Ectodermal cell (in vitro differentiated cells): Measurements from ENCODE around the gene BTBD2. TPM values are rescaled to one million over a fixed set of nuclear protein-coding genes. Genes with fewer than 3 reads are reported as not detected.

Experiments used
- H3K27ac ChIP-seq: 2 replicates; pipeline ENCODE4 v1.7.0; 2013; ENCODE audit warnings: mild to moderate bottlenecking, low read depth, low read length; ENCODE audit not compliant: insufficient read depth, poor library complexity, severe bottlenecking
- H3K27me3 ChIP-seq: 2 replicates; pipeline ENCODE4 v1.7.0; 2013; ENCODE audit warnings: mild to moderate bottlenecking, low read length; ENCODE audit not compliant: insufficient read depth, control insufficient read depth, poor library complexity, severe bottlenecking
- H3K36me3 ChIP-seq: one replicate; pipeline ENCODE4 v1.7.0; 2013; ENCODE audit warnings: low read length; ENCODE audit not compliant: control insufficient read depth, insufficient read depth
- H3K4me1 ChIP-seq: one replicate; pipeline ENCODE4 v1.7.0; 2013; ENCODE audit warnings: low read length; ENCODE audit not compliant: control insufficient read depth, insufficient read depth
- H3K4me3 ChIP-seq: 2 replicates; pipeline ENCODE4 v1.7.0; 2013; ENCODE audit warnings: low read depth, low read length, control low read depth; ENCODE audit not compliant: insufficient read depth
- H3K9me3 ChIP-seq: 2 replicates; pipeline ENCODE4 v1.7.0; 2013; ENCODE audit warnings: mild to moderate bottlenecking, low read length, moderate library complexity; ENCODE audit not compliant: control insufficient read depth
- WGBS, 2 experiments: methylation state at CpG; one replicate each; pipeline ENCODE4 v1.1.7; 2013; ENCODE audit warnings: missing lambda C conversion rate in 2 of 2; 5-methylcytosine and 5-hydroxymethylcytosine counted together
- polyA plus RNA-seq, 4 experiments: library from polyadenylated mRNA; stranded (reverse); fragments of 50-300 nt; gene quantifications; one replicate each; pipeline ENCODE4 v1.2.3, GENCODE V29; 2013

Gene BTBD2
- 146 TPM for polyA plus RNA-seq (2013, experiment 1 of 4)
- 144 TPM for polyA plus RNA-seq (2013, experiment 2 of 4)
- polyA plus RNA-seq (2013, experiment 3 of 4): 130 TPM
- 138 TPM for polyA plus RNA-seq (2013, experiment 4 of 4)

DNA sequence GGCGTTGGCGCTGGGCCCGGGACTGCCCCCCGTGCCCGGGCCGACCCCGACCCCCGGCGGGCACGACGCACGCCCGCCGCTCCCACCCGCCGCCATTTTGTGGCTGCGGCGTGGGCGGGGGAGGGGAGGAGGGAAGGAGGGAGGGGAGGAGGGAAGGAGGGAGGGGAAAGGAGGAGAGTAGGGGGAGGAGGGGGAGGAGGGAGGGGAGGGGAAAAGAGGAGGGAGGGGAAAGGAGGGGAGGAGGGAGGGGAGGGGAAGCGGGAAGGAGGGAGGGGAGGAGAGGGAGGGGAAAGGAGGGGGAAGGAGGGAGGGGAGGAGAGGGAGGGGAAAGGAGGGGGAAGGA is at the start of gene BTBD2:
TSS of gene BTBD2 (minus strand) at position 107 of the 343 bp plus-strand sequence. CDS start at position 96, 11 bp downstream.
- Histone ChIP-seq H3K27me3 (no peaks in the 10 kb centered on the region), H3K4me1 (peaks cover 21% of the 10 kb centered on the region), H3K9me3 (peaks cover 2% of the 10 kb centered on the region), H3K36me3 (no peaks in the 10 kb centered on the region), H3K27ac (no peak within 1 kb of the TSS), H3K4me3 (peak within 1 kb of the TSS; percentile 64)
- 1% methylated on average over 16 to 18 of the region's 20 CpGs for WGBS, 2 experiments

DNA sequence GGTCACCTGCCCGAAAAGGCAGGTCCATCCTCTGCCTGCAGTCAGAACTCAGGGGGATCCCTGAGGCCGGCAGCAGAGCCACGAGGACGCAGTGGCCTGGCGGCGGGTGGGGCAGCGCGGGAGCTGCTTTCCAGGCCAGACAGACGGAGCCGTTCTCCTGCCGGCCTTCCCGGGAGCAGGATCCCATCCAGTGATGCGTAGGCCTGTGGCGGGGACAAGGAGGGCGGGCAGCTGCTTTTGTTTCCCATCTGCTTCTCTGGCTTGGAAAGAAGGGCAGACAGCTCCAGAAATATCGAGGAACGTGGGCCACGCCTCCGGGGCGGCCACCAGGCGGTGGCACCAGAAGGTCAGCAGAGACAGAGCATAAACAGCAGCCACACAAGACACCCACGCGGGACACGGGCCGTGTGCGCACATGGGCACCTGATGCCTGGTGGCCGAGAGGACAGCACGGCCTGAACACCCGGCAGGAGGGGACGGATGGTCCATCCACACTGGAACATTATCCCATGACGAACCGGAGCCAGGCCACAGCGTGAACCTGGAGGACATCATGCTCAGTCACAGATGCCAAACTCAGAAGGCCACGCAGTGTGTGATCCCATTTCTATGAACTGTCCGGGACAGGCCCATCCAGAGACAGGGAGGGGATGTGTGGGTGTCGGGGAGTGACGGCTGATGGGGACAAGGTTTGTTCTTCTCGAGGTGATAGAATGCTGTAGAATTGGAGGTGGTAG is 49.4 kb upstream of the BTBD2 start:
- H3K27ac ChIP-seq: no peak overlapping the region
- no peak overlapping the region for H3K4me3 ChIP-seq
- H3K27me3 ChIP-seq: no peaks in the 10 kb centered on the region
- 92 to 93% methylated on average over 38 of the region's 38 CpGs for WGBS, 2 experiments
- no peaks in the 10 kb centered on the region for H3K36me3 ChIP-seq
- H3K4me1 ChIP-seq: peaks cover 15% of the 10 kb centered on the region
- no peaks in the 10 kb centered on the region for H3K9me3 ChIP-seq

DNA sequence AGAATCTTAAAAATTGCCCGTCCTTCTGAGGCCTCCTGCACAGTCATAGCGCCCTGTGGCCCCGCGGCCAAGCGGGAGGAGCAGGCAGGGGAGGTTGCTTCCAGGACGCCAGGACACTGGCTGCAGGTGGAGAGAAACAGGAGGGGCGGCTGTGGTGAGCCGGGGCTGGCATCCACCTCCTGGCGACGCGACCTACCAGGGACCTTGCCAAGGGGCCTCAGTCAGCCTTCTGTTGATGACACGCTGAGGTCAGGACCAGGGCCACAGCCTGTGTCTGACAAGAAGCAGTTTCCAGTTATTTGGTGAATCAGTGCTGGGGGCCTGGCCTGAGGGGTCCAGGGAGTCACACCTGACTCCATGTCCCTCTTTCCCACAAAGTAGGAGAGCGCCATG is 48.9 kb upstream of the BTBD2 start:
- H3K36me3 ChIP-seq: no peaks in the 10 kb centered on the region
- 88 to 92% methylated on average over 13 of the region's 13 CpGs for WGBS, 2 experiments
- H3K9me3 ChIP-seq: no peaks in the 10 kb centered on the region
- H3K4me3 ChIP-seq: no peak overlapping the region
- peaks cover 20% of the 10 kb centered on the region for H3K4me1 ChIP-seq
- no peaks in the 10 kb centered on the region for H3K27me3 ChIP-seq
- H3K27ac ChIP-seq: no peak overlapping the region

DNA sequence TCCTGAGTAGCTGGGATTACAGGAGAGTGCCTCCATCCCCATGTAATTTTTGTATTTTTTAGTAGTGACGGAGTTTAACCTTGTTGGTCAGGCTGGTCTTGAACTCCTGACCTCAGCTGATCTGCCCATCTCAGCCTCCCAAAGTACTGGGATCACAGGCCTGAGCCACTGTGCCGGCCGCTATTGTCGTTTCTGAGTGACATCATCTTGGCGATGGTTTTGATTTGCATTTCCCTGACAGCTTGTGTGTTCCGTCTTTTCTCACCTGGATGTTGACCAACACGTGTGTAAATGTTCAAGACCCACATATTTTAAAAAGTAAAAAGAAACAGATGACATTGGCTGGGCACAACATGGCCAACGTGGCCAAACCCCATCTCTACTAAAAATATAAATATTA is 48.3 kb upstream of the BTBD2 start:
- peaks cover 26% of the 10 kb centered on the region for H3K4me1 ChIP-seq
- no peaks in the 10 kb centered on the region for H3K27me3 ChIP-seq
- no peak overlapping the region for H3K4me3 ChIP-seq
- WGBS, 2 experiments: 93 to 96% methylated on average over 8 of the region's 8 CpGs
- no peak overlapping the region for H3K27ac ChIP-seq
- no peaks in the 10 kb centered on the region for H3K9me3 ChIP-seq
- H3K36me3 ChIP-seq: no peaks in the 10 kb centered on the region

DNA sequence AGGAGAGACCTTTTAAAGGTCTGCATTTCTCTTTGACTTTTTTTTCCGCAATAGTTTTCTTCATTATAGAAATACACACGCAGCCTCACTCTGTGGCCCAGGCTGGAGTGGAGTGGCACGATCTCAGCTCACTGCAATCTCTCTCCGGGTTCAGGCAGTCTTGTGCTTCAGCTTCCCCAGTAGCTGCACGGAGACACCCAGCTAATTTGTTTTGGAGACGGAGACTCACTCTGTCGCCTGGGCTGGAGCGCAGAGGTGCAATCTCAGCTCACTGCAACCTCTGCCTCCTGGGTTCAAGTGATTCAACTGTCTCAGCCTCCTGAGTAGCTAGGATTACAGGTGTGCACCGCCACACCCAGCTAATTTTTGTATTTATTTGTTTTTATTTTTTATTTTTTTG is 47.3 kb upstream of the BTBD2 start:
- no peak overlapping the region for H3K4me3 ChIP-seq
- peaks cover 32% of the 10 kb centered on the region for H3K4me1 ChIP-seq
- no peaks in the 10 kb centered on the region for H3K9me3 ChIP-seq
- H3K27me3 ChIP-seq: no peaks in the 10 kb centered on the region
- H3K36me3 ChIP-seq: no peaks in the 10 kb centered on the region
- H3K27ac ChIP-seq: no peak overlapping the region
- 91 to 93% methylated on average over 9 of the region's 9 CpGs for WGBS, 2 experiments

DNA sequence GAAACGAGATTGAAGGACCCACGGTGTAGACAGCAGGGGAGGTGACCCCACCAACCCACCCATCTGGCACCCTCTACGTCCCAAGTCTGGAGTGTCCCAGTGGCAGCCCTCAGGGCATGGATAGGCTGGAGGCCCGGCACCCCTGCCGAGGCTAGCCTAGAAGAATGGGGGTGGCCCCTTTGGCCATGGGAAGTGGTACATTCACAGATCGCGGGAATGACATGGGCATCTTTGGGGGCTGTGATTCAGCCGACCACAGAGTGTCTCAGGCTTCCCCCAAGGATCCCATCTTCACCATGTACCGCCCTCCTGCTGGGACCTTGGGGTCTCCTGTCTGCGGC is 46.8 kb upstream of the BTBD2 start:
- Histone ChIP-seq H3K27ac (no peak overlapping the region), H3K4me3 (peak overlapping the region; percentile 68)

DNA sequence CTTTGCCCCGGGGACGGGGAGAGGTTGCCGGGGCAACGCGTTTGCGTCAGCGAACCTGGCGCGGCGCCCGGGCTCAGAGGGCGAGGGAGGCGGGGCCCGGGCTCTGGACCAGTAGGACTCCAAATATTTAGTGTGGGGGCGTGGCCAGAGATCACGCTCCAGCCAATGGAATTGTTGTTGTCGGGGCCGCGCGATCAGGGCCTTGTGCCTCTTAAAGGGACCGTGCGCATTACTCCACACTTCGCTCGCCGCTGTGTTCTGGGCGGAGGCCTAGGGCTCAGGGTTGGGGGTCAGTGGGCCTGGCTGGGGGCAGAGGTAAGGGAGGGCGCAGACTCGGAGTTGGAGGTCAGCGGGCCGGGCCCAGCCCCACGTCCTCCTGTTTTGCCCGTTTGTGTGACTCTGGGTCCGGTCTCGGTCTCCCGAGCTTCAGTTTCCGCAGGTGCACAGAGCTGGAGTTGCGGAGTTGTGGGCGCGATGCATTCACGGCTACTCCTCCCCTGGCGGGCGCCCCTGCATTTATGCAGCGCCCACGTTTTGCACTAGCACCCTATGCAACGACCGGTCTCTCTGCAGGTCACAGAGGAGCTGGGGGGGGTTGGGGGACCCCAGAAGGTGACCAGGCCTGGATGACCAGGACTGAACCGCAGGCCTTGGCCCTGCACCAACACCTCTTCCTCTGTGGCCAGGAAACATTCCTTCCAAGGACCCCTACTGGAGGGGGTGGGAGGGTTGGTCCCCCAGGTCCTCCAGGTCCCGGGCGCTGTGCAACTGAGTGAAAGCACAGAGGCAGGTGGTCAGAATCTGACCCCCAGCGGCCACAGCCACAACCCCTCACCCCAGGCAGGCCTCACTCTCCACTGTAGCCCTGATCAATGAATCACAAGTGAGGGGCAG is 46.2 kb upstream of the BTBD2 start:
- no peaks in the 10 kb centered on the region for H3K36me3 ChIP-seq
- H3K9me3 ChIP-seq: no peaks in the 10 kb centered on the region
- H3K27ac ChIP-seq: peak overlapping the region; percentile 96
- peak overlapping the region; percentile 68 for H3K4me3 ChIP-seq
- peaks cover 32% of the 10 kb centered on the region for H3K4me1 ChIP-seq
- H3K27me3 ChIP-seq: no peaks in the 10 kb centered on the region
- 6 to 7% methylated on average over 50 of the region's 50 CpGs for WGBS, 2 experiments

More for the DNA sequence above, 46.8 kb upstream of the BTBD2 start:
- H3K36me3 ChIP-seq: no peaks in the 10 kb centered on the region
- no peaks in the 10 kb centered on the region for H3K27me3 ChIP-seq
- 71 to 76% methylated on average over 10 of the region's 10 CpGs for WGBS, 2 experiments
- peaks cover 32% of the 10 kb centered on the region for H3K4me1 ChIP-seq
- no peaks in the 10 kb centered on the region for H3K9me3 ChIP-seq

DNA sequence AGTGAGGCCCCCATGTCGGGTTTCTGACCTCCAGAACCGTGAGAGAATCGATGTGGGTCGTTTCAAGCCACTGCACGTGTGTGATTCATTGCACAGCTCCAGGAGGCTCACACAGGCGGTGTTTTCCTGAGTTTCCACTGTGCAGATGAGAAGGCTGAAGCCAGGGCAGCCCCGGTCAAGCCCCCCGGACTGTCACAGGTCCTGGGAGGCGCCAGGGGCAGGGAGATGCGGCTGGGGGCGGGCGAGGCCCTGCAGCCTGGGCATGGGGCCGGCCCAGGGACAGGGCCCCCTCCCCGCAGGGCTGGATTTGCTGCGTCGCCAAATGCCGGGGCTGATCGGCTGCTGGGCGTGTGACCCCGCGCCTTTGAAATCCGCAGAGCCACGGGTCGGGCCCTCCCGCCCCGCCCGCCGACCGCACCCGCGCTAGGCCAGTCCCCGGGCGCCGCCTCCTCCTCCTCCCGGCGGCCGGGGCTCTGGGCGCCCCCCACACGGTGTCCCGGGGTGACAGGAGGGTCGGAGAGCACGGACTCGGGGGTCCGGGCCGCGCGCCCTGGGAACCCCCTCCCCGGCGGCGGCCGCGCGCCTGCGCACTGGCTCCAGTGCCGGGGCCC is 45.5 kb upstream of the BTBD2 start:
- WGBS, 2 experiments: 1% methylated on average over 55 of the region's 55 CpGs
- Histone ChIP-seq H3K4me3 (peak overlapping the region; percentile 68), H3K4me1 (peaks cover 35% of the 10 kb centered on the region), H3K9me3 (no peaks in the 10 kb centered on the region), H3K27me3 (no peaks in the 10 kb centered on the region), H3K27ac (peak overlapping the region; percentile 96), H3K36me3 (no peaks in the 10 kb centered on the region)

DNA sequence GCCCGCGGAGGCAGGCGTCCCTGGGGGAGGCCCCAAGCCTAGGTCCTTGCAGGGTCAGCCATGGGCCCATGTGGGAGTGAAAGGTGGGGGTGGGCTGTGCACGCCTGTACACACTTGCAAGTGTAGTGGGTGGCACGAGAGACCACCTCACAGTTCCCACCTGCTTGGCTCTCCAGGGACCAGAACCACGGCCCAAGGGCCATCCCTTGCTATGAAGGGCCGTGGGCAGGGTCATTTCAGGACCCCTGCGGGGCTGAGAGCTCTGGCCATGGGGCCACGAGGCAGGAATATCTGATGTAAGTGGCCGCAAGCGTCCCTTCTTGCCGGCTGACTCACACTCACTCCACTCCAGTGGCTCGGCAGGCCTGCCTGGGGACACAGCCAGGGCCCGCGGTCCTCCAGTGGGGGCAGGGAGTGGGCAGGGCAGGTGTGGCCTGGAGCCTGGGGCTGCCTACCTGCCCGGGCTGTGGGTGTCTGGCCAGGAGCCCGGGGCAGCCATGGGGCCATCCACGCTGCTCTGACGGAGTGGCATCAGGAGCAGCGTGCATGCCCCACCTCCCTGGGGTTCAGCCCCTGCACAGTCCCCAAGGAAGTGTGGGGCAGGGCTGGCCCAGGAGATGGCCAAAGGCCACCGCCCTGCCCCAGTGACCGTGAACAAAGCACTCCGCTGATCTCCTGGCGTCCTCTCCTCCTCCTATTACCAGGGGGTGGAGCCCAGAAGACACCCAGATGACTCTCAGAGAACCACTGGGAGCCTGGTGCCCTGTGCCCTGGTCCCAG is 44.1 kb upstream of the BTBD2 start:
- Histone ChIP-seq H3K27me3 (no peaks in the 10 kb centered on the region), H3K27ac (peak overlapping the region; percentile 96), H3K4me3 (peak overlapping the region; percentile 14), H3K4me1 (peaks cover 42% of the 10 kb centered on the region), H3K9me3 (no peaks in the 10 kb centered on the region), H3K36me3 (no peaks in the 10 kb centered on the region)
- 72 to 74% methylated on average over 24 of the region's 24 CpGs for WGBS, 2 experiments
